ENCODE data around the gene ZNF662. TPM values are rescaled to one million over a fixed set of nuclear protein-coding genes. Genes with fewer than 3 reads are reported as not detected.

Gene ZNF662
- total RNA-seq = 19.0 TPM

GRCh38 chr3:42906070-42906847, at the start of gene ZNF662:
Gene ZNF662 (plus strand): TSS chr3:42906142. CDS start chr3:42908115, 1,973 bp downstream.
- intact Hi-C loops (cut with DNase I) = no loop called here
- peak; percentile 75 for DNase-seq (ENCODE audit: low spot score)
- peak; percentile 94 for ATAC-seq

- DNase-seq (ENCODE audit: low spot score) (no peak), ATAC-seq (no peak)
- intact Hi-C loops (cut with DNase I) = no loop called here
Observed at GRCh38 chr3:42856544-42856943, 49.4 kb upstream of the ZNF662 start.

GRCh38 chr3:42864321-42864950, 41.5 kb upstream of the ZNF662 start:
- ATAC-seq (no peak), DNase-seq (ENCODE audit: low spot score) (no peak)
- intact Hi-C loops (cut with DNase I) = no loop called here

- DNase-seq (ENCODE audit: low spot score) = no peak
- no peak for ATAC-seq
- intact Hi-C loops (cut with DNase I) = no loop called here
Observed at GRCh38 chr3:42865256-42865655, 40.7 kb upstream of the ZNF662 start.

GRCh38 chr3:42867138-42867537, 38.8 kb upstream of the ZNF662 start:
- DNase-seq (ENCODE audit: low spot score) (no peak), ATAC-seq (no peak)
- intact Hi-C loops (cut with DNase I) = no loop called here

- no peak for DNase-seq (ENCODE audit: low spot score)
- intact Hi-C loops (cut with DNase I) = no loop called here
- ATAC-seq = no peak
Observed at GRCh38 chr3:42868841-42869240, 37.1 kb upstream of the ZNF662 start.

GRCh38 chr3:42871592-42872196, 34.2 kb upstream of the ZNF662 start:
- intact Hi-C loops (cut with DNase I) = no loop called here
- ATAC-seq (no peak), DNase-seq (ENCODE audit: low spot score) (no peak)

- DNase-seq (ENCODE audit: low spot score) = no peak
- peak; percentile 40 for ATAC-seq
- intact Hi-C loops (cut with DNase I) = no loop called here
Observed at GRCh38 chr3:42872718-42873117, 33.2 kb upstream of the ZNF662 start.

- ATAC-seq (no peak), DNase-seq (ENCODE audit: low spot score) (no peak)
- intact Hi-C loops (cut with DNase I) = no loop called here
Observed at GRCh38 chr3:42873221-42873982, 32.5 kb upstream of the ZNF662 start.

GRCh38 chr3:42874749-42875148, 31.2 kb upstream of the ZNF662 start:
- intact Hi-C loops (cut with DNase I) = no loop called here
- no peak for ATAC-seq
- DNase-seq (ENCODE audit: low spot score) = no peak

- intact Hi-C loops (cut with DNase I) = no loop called here
- DNase-seq (ENCODE audit: low spot score) = no peak
- no peak for ATAC-seq
Observed at GRCh38 chr3:42875325-42876151, 30.4 kb upstream of the ZNF662 start, which contains the start of gene CYP8B1. Gene CYP8B1 (minus strand): TSS chr3:42875879. CDS start chr3:42875816, 63 bp downstream.

GRCh38 chr3:42876401-42876800, 29.5 kb upstream of the ZNF662 start:
- intact Hi-C loops (cut with DNase I) = no loop called here
- ATAC-seq = no peak
- no peak for DNase-seq (ENCODE audit: low spot score)

- intact Hi-C loops (cut with DNase I) = no loop called here
- no peak for ATAC-seq
- no peak for DNase-seq (ENCODE audit: low spot score)
Observed at GRCh38 chr3:42876940-42877720, 28.8 kb upstream of the ZNF662 start.

GRCh38 chr3:42877881-42878280, 28.1 kb upstream of the ZNF662 start:
- DNase-seq (ENCODE audit: low spot score) = no peak
- intact Hi-C loops (cut with DNase I) = no loop called here
- ATAC-seq = no peak

GRCh38 chr3:42880183-42880582, 25.8 kb upstream of the ZNF662 start:
- ATAC-seq (no peak), DNase-seq (ENCODE audit: low spot score) (no peak)
- intact Hi-C loops (cut with DNase I) = loop anchor here (5.0 to 10.0 kb wide), 3 partner anchors 45 to 1963 kb away; no protein-coding TSS in a partner anchor

GRCh38 chr3:42880601-42881451, 25.1 kb upstream of the ZNF662 start:
- peak; percentile 90 for DNase-seq (ENCODE audit: low spot score)
- intact Hi-C loops (cut with DNase I) = loop anchor here (5.0 to 10.0 kb wide), 3 partner anchors 46 to 1964 kb away; no protein-coding TSS in a partner anchor

More at GRCh38 chr3:42880601-42881451, 25.1 kb upstream of the ZNF662 start:
- peak; percentile 98 for ATAC-seq
